M059J (cell line): ENCODE measurements around the gene CD33. TPM values are rescaled to one million over a fixed set of nuclear protein-coding genes. Genes with fewer than 3 reads are reported as not detected.

Experiments used
- DNase-seq: peaks from one replicate; pipeline ENCODE4 v3.0.0-alpha.2; 2012; ENCODE audit warnings: low read depth
- total RNA-seq: library from RNA; depleted of rRNA; stranded (reverse); fragments of >200 nt; shearing (Covaris generic); gene quantifications from 2 replicates; pipeline ENCODE4 v1.2.3, GENCODE V29; 2014; rRNA removed

Gene CD33
- total RNA-seq, 1 experiment from 2014 or later, result 4.6 TPM

DNA sequence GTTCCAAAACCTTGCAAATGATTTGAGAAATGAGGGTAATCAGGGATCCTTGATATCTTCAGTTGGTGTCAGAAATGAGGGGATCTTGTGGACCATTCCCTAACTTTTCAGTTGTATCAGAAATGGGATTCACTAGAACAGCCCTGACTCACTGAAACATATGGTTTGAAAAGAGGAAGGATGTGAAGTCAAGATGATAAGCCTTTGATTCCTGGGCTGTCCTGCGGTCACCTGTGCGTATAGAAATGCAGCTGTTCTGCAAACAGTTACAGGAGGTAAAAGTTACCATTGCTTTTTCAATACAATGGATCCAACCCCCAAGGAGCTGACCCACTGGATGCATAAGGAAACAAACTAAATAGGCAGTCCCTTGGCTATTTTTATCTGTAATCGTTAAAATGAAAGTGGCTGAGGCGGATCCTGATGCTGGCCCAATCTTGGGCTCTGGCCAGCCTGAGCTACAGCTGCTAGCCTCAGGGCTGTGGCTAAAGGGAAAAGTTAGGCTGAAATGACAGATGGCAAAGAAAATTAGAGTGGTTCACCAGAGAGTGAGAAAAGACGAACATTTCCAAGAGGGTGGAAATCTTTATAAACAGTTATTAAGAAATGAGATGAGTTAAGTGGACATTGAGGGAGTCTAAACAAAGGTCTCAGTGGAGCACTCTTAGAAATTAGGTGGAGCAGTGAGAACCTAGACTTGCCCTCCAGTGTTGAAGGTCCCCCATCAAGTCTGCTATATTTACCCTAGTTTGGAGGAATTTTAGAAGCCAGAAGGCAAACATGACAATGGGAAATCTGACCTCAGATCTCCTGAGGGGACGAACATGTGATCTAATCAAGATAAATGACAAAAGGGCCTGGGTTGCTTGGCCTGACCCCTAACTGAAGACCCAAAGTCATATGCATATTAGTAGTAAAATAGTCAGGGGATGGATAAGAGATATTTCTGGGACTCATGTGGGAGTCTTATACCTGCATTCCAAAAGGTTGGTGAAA, 33.6 kb downstream of the CD33 start:
- no peak for DNase-seq

DNA sequence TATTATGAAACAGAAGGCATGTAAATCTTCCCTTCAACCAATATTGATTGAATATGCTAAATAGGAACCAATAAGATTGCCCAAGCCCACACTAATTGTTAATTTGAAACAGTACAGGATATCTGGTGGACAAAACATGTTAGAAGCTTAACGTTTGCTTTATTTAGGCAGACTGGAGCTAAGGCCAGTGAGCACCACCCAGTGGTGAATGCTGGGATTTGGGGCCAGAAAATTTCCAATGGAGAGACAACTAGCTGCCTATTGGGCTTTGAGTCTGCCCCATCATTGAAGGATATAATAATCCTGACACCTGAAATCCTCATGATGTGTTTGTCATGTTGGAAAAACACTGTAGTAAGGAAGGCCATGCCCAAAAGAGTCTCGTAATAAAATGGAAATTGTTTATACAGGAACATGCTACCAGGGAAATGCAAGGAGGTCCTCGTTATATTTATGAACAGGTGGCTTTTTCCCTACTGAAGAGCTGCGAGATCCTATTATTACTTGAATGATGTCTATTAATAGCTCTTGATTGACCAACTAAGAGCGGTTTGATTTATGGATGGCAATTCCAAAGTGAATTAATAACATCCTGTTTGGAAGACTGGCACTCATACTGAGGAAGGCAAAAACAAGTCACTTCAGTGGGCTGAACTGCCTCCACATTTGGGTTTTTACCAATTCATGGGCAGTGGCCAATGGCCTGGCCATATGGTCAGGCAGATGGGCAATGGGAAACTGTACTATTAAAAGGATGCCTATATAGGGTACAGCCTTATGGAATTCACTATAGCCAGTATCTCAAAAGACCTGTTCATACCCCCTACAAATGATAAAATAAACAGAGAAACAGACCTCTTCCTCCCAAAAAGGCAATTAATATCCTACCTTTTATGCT, 34.7 kb downstream of the CD33 start:
- peak; percentile 33 for DNase-seq

DNA sequence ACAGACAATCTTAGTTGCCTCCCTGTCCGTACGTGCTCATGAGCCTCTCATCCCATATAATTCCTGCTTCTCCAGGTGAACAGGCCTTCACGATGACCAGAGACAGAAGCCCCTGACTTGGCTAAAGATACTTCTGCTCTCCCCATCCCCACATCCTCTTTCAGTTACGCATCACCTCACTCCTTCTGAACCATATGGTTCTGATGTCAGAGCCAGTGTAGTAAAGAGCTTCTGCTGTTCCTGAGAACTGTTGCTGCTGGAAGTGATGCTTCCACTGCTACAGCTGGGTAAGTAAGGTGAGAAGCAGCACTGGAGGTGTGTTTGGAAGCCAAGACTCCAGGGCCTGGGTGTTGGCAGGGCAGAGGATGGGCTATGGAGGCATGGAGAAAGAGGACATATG, 38.9 kb downstream of the CD33 start:
- DNase-seq, result no peak

DNA sequence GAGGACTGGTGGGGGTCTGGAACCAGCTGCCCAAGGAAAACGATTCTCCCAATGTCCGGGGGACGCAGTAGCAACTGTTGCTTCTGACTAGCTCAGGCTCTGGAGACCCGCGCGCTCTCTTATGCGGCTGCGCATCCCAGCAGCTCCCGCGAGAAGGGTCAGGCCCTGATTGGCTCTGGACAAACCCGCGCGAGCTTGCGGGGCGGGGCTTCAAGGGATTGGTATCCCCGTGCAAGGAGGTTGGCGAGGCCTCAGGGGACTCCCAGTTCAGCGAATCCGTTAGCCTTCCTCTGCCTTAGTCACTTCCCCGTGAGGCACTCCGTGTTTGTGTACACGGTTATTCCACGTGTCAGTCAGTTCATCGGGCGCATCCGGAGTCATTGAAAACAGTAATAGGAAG, 46.2 kb downstream of the CD33 start:
- DNase-seq, result no peak

DNA sequence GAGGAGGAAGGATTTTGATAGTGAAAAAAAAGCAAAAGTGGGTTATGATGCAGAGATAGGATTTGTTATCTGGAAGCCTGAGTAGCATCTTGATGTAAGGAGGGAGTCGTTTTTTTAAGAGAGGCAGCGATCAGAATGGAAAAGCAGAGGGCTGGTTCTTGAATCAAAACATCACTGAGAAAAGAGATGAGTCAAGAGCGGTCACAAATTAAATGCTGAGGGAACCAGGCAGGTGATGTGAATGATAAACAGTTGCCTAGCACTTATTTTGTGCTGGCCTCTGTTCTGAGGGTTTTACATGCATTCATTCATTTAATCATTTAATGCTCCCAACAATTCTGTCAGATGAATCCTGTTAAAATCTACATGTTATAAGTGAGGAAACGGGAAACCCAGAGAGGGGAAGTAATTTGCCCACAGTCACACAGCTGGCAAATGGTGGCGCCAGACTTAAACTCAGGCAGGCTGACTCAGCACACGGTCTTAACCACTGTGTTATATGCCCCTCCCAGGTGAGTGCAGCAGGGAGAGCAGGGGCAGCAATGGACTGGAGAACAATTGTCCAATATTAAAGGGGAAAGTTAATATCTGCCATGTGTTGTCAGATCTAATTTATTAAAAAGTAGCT, 47.4 kb downstream of the CD33 start:
- no peak for DNase-seq

DNA sequence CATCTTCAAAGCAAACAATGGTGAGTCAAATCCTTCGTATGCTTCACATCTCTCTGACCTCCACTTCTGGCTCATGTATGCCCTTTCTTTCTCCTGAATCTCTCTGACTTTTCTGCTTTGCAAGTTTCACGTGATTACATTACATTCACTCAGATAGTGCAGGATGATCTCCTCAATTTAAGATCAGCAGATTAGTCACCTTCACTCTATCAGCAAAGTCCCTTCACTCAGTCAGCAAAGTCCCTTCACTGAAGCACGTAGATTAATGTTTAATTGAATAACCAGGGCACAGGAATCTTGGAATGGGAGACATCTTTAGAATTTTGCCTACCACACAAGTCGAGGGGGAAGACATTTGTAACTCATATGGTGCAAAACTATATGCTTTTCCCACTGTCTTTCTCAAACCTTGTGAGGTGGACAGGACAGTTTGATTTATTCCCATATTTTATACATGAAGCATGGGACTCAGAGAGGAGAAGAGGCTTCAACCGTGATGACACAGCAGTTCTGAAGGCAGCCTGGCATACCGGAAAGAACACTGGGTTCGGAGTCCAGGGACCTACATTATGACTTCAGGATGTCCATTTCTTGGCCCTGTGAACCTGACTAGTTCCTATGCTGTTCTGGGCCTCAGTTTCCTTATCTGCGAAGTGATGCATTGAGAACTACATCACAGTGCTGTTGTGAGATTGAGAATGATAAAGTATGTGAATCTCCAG, 49.3 kb downstream of the CD33 start:
- no peak for DNase-seq

DNA sequence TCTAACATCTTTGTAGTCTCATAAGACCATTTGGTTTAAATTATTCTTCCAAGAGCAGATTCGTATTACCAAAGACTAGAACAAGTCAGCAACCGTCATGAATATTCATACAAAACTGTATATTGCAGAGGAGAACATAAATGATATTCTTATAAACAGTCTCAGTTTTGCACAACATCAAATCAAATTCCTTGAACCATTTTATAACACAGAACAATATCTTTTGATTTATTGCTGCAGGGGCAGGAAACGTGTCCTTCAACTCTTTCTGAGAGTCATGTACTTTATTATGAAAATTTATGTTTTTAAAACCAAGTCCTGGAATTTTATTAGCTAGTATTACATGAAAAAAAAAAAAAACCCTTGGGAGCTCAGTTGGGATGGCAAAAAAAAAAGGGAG, 52.2 kb downstream of the CD33 start:
- DNase-seq, result no peak

DNA sequence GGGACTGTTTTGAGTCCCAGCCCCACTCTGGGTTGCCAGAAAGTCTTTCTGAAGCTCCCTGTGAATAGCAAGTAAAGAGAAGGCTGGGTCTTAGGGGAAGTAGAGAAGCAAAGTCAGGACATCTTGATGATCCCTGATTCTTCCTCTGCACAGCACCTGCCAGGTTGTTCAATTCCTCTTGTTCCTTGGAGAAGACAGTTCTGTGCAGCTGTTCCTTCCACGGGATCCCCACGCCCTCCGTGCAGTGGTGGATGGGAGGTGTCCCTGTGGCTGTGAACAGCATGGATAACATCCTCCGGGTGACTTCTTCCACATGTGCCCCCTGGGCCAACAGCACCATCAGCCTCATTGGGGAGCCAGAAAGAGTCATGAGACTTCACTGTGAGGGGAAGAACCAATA, 57.5 kb downstream of the CD33 start:
- no peak for DNase-seq

DNA sequence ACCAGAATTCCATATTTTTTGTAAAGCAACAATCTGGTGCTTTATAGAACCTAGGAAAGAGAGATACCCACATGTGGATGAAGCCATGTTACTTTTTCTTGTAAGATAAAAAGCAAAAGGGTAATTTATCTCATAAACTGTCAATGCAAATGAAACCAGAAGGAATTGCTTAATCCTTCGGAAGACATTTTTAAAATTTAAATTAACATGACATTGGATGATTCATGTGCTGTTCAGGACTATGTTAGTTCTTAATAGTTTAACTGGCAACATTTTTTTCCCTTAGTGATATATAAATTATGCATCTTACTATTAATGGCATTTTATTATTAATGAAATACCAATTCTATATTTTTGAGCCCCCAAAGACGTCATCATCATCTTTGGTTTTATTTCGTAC, 60.8 kb downstream of the CD33 start:
- DNase-seq, result no peak

Other genes starting within 250 kb of the CD33 start
- not detected in 2 replicates for gene KLK7, start 241.2 kb upstream of the CD33 start, total RNA-seq
- gene KLK8, start 223.5 kb upstream of the CD33 start, total RNA-seq, result not detected in 2 replicates
- not detected in 2 replicates for gene KLK10, start 205.4 kb upstream of the CD33 start, total RNA-seq
- gene KLK11, start 198.5 kb upstream of the CD33 start, total RNA-seq, result not detected in 2 replicates
- not detected in 2 replicates for gene KLK12, start 190.1 kb upstream of the CD33 start, total RNA-seq
- not detected in 2 replicates for gene KLK13, start 160.0 kb upstream of the CD33 start, total RNA-seq
- not detected in 2 replicates for gene KLK14, start 142.2 kb upstream of the CD33 start, total RNA-seq
- gene CTU1, start 116.7 kb upstream of the CD33 start, total RNA-seq, result 1.4 and 9.7 TPM in 2 replicates
- 0.27 TPM in 1 of 2 replicates, not detected in the other for gene SIGLEC9, start 100.2 kb upstream of the CD33 start, total RNA-seq
- gene SIGLEC7, start 82.8 kb upstream of the CD33 start, total RNA-seq, result not detected in 2 replicates
- not detected in 2 replicates for gene SIGLECL1, start 26.0 kb downstream of the CD33 start, total RNA-seq
- gene IGLON5, start 86.6 kb downstream of the CD33 start, total RNA-seq, result not detected in 2 replicates
- gene VSIG10L, start 117.1 kb downstream of the CD33 start, total RNA-seq, result 0.57 and 0.86 TPM in 2 replicates
- 97.7 and 134 TPM in 2 replicates for gene ETFB, start 141.3 kb downstream of the CD33 start, total RNA-seq
- gene CLDND2, start 143.9 kb downstream of the CD33 start, total RNA-seq, result not detected in 2 replicates
- gene NKG7, start 147.6 kb downstream of the CD33 start, total RNA-seq, result not detected in 2 replicates
- not detected in 2 replicates for gene LIM2, start 162.9 kb downstream of the CD33 start, total RNA-seq
- gene C19orf84, start 165.5 kb downstream of the CD33 start, total RNA-seq, result not detected in 2 replicates
- gene SIGLEC10, start 192.6 kb downstream of the CD33 start, total RNA-seq, result not detected in 2 replicates
- not detected in 2 replicates for gene SIGLEC8, start 233.4 kb downstream of the CD33 start, total RNA-seq